NCI-H345 treated with DMSO at 0.1 percent for 48 hours (cell line): Measurements from ENCODE around the gene GNAQ.
"Not testable (repeated sequence)": the region's sequence is repeated elsewhere in the genome, so short reads cannot be mapped to it uniquely, and the experiment has no call there.

Experiments
- DNase-seq: peaks from one replicate; lab custom pipeline; 2025; ENCODE audit not compliant: unreplicated experiment; lab: John Stamatoyannopoulos, UW

Gene GNAQ

GRCh38 chr9:78031444-78031892, at the start of gene GNAQ:
Gene GNAQ (minus strand): TSS chr9:78031811. CDS start chr9:78031235, 576 bp downstream.
- no peak for DNase-seq

GRCh38 chr9:78074385-78075291, 43.0 kb upstream of the GNAQ start:
- DNase-seq = no peak

GRCh38 chr9:78073722-78074121, 42.1 kb upstream of the GNAQ start:
- no peak for DNase-seq

- no peak for DNase-seq
Observed at GRCh38 chr9:78072586-78073199, 41.1 kb upstream of the GNAQ start.

GRCh38 chr9:78070521-78070920, 38.9 kb upstream of the GNAQ start:
- no peak for DNase-seq

GRCh38 chr9:78064075-78064474, 32.5 kb upstream of the GNAQ start:
- DNase-seq = no peak

GRCh38 chr9:78062710-78063109, 31.1 kb upstream of the GNAQ start:
- DNase-seq = no peak

GRCh38 chr9:78054218-78054617, 22.6 kb upstream of the GNAQ start:
- DNase-seq = not testable (repeated sequence)

GRCh38 chr9:78053627-78054026, 22.0 kb upstream of the GNAQ start:
- DNase-seq = no peak

GRCh38 chr9:78050421-78050820, 18.8 kb upstream of the GNAQ start:
- no peak for DNase-seq

GRCh38 chr9:78049484-78049883, 17.9 kb upstream of the GNAQ start:
- DNase-seq = no peak

GRCh38 chr9:78047106-78047505, 15.5 kb upstream of the GNAQ start:
- DNase-seq = no peak

GRCh38 chr9:78046112-78046511, 14.5 kb upstream of the GNAQ start:
- DNase-seq = no peak

- DNase-seq = no peak
Observed at GRCh38 chr9:78044886-78045285, 13.3 kb upstream of the GNAQ start.

GRCh38 chr9:78044189-78044588, 12.6 kb upstream of the GNAQ start:
- peak; percentile 87 for DNase-seq

- DNase-seq = no peak
Observed at GRCh38 chr9:78041971-78042370, 10.4 kb upstream of the GNAQ start.

GRCh38 chr9:78040726-78041125, 9.1 kb upstream of the GNAQ start:
- no peak for DNase-seq

- DNase-seq = no peak
Observed at GRCh38 chr9:78038620-78039300, 7.1 kb upstream of the GNAQ start.

GRCh38 chr9:78035383-78035993, 3.9 kb upstream of the GNAQ start:
- peak; percentile 81 for DNase-seq

- DNase-seq = peak; percentile 44
Observed at GRCh38 chr9:78033870-78034269, 2.3 kb upstream of the GNAQ start.

GRCh38 chr9:78032730-78033457, 1.3 kb upstream of the GNAQ start:
- peak; percentile 40 for DNase-seq
